Hypothalamus (tissue), 51 donors: ENCODE data around the gene SAMD4A.

Experiments used
- DNase-seq, 51 donors: peaks; one replicate each; lab custom pipeline; 2025; lab: John Stamatoyannopoulos, UW

SAMD4A gene

DNA sequence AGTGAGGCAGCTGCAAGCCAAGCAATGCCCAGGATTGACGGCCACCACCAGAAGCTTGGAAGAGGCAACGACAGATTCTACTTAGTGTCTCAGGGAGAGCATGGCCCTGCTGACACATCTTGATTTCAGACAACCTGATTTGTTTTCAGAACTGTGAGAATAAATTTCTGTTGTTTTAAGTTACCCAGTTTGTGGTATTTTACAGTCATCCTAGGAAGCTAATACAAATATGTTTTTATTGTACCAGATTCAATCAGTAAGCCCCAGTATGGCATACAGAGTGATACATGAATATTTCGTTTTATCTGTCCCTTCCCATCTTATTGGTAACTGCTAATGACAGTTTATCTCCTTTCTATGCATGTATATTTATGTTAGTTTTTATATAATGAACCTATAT is 62.3 kb downstream of the SAMD4A start:
- no peak for DNase-seq

DNA sequence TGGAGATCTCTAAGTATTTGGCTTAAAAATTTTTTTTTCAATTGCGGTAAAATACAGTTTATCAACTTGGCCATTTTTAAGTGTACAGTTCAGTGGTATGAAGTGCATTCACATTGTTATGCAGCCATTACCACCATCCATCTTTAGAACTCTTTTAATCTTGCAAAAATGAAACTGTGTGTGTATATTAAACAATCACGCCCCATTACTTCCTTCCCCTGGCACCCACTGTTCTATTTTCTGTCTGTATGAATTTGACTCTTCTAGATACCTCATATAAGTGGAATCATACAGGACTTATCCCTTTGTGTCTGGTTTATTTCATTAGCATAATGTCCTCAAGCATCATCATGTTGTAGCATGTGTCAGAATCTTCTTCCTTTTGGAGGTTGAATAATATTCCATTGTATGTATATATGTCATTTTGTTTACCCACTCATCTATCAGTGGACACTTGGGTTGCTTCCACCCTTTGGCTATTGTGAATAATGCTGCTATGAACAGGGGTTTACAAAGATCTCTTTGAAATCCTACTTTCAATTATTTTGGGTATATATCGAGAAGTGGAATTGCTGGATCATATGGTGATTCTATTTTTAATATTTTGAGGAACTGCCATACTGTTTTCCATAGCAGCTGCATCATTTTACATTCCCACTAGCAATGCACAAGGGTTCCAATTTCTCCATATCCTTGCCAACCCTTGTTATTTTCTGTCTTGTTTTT is 62.9 kb downstream of the SAMD4A start:
- no peak for DNase-seq

DNA sequence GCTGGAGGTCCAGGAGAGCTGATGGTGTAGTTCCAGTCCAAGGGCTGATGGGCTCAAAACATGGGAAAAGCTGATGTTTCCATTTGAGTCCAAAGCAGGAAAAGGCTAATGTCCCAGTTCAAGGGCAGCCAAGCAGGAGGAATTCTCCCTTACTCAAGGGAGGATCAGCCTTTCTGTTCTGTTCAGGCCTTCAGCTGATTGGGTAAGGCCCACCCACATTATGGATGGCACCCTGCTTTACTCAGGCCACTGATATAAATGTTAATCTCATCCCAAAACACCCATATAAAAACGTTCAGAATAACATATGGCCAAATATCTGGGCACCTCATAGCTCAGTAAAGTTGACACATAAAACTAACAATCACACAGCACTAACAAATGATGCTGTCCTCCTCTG is 64.1 kb downstream of the SAMD4A start:
- DNase-seq, result no peak

DNA sequence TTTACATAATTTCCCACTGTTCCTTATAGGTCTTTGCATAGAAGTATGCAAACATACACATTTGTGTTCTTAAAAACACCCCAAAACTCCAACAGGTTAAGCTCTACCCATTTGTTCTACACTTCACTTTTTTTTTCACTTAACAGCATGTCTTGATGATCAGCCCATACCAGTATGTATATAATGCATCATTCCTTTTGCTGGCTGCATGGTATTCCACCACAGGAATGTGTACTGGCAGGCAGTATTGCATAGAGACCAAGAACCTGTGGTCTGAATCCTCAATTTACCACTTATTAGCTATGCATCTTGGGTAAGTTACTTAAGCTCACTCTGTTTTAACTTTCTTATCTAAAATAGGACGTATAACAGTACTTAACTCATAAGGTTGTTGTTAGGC is 65.5 kb downstream of the SAMD4A start:
- no peak for DNase-seq

DNA sequence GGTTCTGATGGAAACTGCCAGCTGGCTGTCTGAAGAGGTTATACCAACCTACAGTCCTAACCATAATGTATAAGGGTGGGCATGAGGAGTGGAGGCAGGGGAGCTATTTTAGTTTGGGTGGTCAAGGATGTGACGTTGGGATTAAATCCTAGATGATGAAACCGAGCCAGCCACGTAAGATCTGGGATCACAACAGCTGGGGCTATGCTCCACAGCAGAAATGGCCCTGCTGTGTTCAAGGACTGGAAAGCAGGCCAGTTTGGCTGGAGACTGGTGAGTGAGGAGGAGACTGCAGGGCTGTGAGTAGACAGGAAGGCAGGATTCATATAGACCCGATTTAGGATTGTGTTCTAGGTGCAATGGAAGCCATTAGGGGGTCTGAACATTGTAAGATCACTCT is 66.1 kb downstream of the SAMD4A start:
- no peak for DNase-seq

DNA sequence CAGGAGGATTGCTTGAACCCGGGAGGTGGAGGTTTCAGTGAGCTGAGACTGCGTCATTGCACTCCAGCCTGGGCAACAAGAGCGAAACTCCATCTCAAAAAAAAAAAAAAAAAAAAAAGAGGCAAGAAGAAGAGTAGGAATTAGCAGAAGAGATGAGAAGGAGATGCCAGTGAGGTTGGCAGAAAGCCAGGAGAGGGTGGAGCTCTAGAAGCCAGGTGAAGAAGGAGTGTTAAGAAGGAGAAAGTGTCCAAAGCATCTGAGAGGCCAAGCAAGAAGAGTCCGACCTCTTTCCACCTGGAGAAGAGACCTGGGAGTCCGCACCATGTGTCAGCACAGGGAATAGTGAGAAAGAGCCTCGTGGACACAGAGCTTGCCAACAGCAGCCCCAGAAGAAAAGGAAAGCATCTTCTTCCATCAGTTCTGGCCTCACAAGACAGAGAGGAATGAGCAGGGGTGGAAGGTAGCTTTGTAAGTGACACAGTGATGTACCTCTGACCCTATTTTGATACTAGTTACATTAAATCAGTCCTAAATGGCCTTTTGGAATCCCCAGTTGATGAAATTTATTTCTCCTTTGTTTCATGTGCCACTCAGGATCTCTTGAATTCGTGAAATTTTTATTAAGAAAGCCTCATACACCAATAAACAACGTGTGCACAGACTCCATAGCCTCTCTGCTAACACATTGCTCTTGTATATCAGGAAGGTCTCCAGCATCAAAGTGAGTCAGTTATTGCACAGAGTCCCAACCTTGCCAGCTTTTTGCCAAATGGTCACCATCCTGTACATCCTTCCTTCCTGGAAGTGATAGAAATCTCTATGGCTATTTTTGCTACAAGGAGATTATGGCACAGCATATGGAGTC is 70.6 kb downstream of the SAMD4A start:
- DNase-seq, result no peak

DNA sequence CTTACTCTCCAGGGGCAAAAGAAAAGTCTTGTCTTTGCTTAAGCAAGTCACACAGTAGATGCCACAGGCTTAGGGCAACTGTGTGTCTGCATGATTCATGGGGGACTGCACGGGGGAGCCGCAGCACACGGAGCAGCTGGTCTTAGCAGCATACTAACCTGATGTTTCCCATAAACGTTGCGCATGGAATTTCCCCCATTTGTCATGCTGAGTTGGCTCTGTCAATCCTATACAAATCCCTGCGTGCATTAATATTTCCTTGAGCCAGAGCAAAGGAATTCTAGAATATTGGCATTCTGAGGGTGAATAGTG is 71.2 kb downstream of the SAMD4A start:
- no peak for DNase-seq

DNA sequence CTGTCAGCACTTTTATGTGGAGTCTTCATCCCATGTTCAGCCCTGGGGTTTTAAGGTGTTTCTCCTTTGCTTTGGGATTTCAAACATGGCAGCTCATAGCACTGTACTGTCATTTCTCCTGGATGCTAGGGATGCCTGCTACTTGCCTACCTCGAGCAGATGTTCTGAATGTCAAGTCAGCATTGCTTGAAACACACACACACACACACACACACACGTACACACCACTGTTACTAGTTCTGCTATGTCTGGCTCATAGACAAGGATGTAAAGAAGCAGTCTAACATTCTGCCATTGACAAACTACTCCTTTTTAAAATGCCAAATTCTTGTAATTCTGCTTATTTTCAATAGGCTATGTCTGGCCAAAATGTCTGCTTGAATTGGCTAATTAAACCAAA is 72.7 kb downstream of the SAMD4A start:
- DNase-seq, result no peak

DNA sequence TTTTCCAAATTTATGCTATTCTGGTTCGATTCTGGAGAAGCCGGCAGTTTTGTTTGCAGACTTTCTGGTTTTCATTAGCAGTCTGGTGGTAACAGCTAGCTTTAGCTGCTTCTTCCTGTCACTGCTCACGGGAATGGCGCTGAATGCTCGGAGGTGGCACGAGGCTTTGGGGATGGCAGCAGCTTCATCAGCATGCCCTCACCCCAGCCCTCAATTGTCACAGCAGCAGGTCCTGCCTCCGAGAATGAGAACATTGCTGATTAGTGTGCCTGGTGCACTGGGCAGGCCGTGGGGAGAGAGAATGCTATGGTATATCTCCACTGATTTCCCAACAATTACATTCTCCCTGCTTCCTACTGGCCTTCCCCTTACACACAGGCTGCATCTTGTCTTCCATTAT is 73.6 kb downstream of the SAMD4A start:
- DNase-seq, result peak in 3 of 51 donors; percentile 17 to 26 (median 22)

DNA sequence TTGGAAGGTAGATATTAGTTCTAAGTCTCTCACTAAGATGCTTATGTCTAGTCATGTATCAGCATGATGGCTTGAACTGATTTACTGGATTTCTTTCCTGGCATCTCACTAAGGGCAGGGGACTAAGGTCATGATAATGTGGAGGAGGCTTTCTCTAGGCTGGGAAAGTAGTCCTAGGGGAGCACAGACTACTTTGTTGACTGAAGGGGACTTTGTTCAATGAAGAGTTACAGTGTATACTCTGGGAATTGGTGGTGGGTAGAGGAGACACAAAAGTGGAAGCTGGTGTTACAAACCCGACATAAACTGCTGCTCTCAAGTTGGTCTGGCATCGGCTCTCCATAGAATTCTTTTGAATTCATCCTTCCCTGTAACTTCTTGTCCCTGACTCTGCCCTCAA is 75.2 kb downstream of the SAMD4A start:
- no peak for DNase-seq

DNA sequence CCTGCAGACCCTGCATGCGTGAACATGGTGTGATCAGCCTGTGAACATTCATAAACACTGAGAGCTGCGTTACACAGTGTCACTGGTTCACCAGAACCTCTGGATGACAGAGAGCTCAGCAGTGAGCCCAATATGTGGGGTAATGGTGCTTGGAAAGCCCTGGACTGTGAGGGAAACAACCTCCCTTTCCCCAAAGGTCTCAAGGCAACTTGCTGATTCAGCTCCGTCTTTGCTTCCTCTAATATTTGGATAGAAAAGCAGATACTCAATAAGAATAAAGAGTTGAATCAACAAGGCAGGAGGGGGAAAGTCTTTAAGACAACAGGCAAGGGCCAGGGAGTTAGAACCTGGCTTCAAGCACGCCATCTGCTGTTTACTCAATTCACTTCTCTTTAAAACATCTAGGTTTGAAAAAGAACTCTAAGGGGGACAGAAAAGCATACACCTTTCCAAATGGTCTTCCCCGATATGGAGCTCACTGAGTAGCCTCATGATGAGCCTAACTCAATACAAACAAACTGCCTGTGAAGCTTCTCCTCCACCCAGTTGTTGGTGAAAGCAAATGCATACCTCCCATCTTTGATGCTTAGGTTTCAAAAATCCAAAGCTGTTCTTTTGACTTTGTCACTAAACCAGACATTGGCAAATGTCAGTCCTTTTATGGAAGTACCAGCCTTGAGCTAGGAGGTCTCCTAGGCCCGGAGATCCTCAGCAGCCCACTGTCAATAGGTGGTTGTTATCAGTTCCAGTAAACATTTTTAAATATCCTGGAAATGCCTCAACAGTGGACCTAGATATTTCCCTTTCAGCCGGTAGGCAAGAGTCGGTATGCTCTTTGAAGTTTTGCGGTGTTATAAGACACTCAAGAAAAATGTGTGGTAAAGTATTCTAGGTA is 76.1 kb downstream of the SAMD4A start:
- peak in 2 of 51 donors; percentile 11 to 12 for DNase-seq

DNA sequence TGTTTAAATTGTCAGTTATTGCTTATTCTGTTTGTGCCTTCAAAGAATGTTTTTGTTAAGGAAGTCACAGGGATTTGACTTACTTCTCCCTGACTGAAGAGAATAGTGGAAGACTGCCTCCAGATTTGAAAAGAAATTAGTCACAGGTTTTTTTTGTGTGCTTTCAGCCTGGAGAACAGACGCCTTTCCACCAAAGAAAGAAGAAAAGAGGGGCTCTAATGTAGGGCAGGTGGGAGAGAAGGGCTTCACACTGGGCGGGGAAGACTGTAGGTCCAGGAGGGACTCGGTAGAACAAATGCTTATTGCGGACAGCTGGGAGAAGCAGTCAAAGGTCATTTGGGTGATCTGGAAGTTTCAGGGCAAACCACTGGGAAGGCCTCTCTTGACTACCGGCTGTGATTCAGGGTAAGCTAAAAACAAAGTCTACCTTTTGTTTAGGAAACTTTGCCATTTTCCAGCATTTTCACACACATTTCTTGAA is 76.8 kb downstream of the SAMD4A start:
- no peak for DNase-seq

DNA sequence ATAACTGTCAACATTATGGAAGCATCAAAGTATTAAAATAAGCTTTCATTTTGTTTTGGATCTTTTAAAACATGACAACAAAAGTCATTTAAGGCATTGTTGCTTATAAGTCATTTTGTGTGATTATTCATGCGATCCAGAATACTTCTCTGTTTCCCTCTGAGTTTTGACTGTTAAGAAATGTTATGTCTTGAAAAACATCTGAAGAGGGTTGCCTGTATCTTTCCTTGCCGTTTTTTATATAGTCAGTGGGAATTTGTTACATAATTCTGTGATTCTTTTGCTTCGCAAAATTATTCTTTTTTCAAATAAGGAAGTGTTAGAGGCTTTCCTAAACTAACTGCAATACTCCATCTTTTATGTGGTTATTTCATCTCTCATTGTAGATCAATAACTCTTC is 78.7 kb downstream of the SAMD4A start:
- DNase-seq, result no peak

DNA sequence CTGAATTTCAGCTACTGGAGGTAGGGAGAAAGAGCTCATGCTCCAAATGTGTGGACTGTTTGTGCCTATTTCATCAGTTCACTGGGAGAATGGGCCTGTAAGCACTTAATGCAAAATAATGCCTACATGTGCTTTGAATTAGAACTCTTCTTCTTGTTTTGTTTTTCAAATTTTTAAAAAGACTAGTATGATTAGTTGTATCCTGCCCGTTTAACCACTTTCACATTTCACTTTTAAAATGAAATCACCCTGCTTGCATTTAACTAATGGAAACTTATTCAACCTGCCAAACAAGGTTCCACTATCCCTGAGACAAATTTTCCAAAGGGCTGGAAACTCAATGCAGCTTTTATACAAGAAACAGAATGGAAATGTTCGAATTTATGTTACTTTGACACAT is 79.7 kb downstream of the SAMD4A start:
- DNase-seq, result no peak

DNA sequence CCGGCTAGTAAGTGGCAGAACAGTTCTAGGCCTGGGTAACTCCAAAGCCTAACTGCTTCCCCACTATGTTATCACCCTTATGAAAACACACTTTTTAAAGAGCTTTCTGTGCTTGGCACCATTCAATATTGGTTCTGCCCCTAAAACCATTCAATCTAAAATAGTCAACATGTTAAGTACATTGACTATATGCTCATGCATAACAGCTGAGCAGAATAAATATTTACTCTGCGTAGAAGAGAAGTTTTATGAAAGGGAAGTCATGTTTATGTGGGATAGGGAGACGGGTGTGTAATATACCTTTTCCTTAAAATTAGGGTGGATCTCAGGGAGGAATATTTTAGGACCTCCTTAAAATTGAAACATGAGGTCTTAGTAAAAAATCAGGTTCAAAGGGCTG is 80.5 kb downstream of the SAMD4A start:
- no peak for DNase-seq

DNA sequence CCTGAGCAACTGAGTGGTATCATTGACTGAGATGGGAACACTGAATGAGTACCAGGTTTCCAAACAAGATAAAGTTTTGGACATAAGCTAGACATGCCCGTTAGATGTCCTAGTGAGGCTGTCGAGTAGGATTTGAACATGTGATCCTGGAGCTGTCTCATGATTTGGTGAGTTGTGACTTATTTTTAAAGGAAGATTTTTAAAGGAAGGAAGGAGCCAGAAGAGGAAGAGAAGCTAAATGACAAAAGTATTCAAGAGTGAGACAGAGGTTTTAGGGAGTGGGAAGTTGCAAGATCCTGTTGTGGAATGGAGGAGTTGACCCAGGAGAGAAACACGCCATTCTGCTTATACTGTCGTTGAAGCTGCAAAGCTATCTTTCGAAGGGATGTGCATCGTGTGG is 82.1 kb downstream of the SAMD4A start:
- DNase-seq, result no peak

DNA sequence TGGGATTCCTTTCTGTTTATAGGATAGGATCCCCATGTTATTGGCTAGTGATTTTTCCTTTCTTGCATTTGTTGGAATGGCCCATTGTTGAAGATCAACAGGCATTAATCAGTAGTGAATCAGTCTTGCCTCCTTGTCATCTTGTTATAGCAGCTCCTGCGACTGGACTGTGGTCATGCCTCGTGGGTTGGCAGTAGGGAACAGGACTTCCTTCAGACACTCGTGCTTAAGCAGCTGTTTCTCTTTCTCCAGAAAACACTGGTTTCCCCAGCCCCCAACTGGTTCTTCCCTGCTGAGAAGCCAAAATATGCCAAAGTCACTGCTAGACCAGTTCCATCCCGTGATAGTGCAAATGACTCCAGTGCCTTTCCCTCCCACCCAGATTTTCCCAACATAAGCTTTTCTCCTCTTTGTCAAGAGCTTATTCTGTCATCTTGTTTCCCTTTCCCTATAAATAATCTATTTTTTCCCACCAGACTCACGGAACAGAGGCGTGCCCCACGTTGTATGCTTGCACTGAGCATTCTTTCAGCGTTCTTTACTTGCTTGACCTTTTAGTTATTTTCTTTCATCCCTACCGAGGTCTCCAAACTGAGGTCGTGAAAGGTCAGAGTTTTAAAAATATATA is 83.5 kb downstream of the SAMD4A start:
- DNase-seq, result peak in 10 of 51 donors; percentile 12 to 44 (median 29)

DNA sequence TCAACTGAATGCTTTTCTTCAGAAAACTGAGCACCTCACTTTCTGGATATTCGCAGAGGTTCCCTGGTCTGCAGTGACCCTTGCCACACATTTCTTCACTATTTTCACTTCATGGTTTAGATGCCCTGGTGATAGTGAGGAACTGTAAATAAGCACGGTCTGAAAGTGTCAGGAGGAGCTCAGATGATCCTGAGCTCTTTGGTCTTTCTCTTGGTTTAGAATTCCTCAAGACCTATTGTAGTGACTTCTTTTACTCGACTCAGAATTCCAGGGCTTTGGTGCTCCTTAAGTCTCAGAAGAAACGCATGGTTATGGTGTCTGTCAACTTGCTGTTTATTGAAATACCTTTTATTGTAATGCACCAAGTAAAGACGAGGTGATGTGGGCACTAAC is 84.0 kb downstream of the SAMD4A start:
- DNase-seq, result no peak

DNA sequence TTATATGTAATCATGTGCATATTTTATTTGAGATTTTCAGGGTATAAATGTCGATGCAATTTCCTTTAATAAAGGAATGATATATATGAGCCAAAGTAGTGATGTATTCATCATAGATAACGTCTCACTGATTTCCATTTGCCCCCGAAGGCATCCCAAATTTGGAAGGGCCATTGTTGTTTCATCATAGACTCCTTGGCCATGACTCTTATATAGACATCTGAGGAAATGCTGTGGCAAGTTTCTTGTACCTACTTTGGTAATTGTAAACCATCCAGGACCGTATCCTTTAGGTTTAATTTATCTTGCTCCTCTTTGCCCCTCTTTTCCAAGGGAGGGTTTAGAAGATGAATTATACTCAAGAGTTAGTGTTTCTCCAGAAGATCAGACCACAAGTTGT is 84.7 kb downstream of the SAMD4A start:
- DNase-seq, result no peak

DNA sequence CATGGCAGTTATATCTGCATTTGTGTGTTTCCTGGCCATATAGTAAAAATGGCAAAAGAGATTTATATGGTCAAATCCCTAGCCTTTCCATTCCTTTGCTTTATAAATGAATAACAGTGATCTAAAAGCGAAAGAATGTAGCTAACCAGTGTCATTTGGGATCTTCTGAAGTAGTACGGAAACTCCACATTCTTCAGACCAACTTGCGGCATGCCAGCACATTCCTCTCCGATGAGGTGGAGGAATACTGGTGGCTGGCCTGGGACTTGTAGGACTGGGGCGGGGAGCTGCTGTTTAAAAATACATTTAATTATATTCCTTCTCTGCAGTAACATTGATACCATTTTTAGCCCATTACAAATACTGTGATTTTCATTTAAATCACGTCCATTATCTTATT is 85.3 kb downstream of the SAMD4A start:
- DNase-seq, result peak in 9 of 51 donors; percentile 9 to 58 (median 30)

DNA sequence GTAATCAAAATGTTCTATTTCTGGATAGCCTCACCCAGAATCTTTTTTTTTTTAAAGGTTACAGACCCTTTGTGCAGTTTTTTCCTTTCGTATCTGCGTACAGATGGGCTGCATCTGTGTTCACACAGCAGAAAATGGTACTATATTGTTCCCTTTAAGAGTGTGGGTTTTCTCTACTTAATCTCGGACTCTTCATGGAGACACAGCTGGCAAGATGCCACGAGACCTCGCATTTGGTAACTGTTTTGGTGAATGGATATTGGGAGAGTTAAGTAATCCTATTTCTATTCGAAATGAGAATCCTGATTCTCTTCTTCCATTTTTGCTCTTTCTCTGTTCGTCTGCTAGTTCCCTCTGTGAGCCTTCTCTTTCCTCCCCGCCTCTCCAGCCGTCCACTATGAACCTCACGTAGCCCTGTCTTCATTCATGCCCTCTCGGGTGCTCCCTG is 85.7 kb downstream of the SAMD4A start:
- peak in 5 of 51 donors; percentile 6 to 29 (median 9) for DNase-seq
